ENCODE results near the gene GCLC.

GCLC gene

DNA sequence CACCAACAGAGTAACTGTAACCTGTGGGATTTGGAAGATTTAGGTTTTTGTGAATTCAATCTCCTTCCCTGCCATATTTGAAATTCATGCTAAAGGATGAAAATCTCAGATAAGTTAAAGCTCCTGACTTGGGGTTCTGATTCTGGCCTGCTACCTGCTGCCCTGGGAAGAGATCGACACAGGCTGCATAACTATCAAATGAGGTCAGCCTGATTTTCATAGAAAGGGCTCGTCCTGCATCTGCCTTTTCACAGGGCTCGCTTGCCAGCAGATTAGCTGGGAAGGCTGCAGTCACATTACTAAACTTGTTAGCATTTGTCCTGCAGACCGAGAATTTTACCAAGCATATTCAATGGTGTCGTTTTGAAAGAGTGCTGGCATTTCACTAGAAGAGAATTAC lies 14.6 kb downstream of the GCLC start:
- Histone ChIP-seq H3K4me3 (ENCODE audit: insufficient read depth in 1 of 2, low read depth in 1 of 2, low read length in 2 of 2) (no peak overlapping the region), H3K9ac (ENCODE audit: low read length) (peak overlapping the region; percentile 9), H2BK120ac (ENCODE audit: low read depth, low read length) (no peak overlapping the region), H2AFZ (ENCODE audit: low read depth, low read length) (no peak overlapping the region), H3K79me1 (replicated peaks; ENCODE audit: low read length, poor library complexity, severe bottlenecking) (peaks cover 29% of the 10 kb centered on the region), H3K4ac (ENCODE audit: low read depth in 1 of 2, low read length in 2 of 2) (no peak overlapping the region), H3K9me3 (ENCODE audit: control insufficient read depth, low read length) (no peaks in the 10 kb centered on the region), H2BK5ac (ENCODE audit: low read depth, low read length, poor library complexity, severe bottlenecking) (no peak overlapping the region), H3K23ac (ENCODE audit: low read length in 2 of 2) (no peak overlapping the region), H2BK15ac (ENCODE audit: low read depth, poor library complexity, severe bottlenecking) (no peak overlapping the region), H3K4me2 (ENCODE audit: low read length, poor library complexity, severe bottlenecking) (peak overlapping the region; percentile 23), H2AK5ac (ENCODE audit: low read length, severe bottlenecking) (peak overlapping the region; percentile 31), H3K18ac (ENCODE audit: low read depth in 1 of 2, low read length in 2 of 2) (peak overlapping the region in 1 of 2 experiments; percentile 38), H3K14ac (ENCODE audit: low read length in 2 of 2) (no peak overlapping the region), H3K27ac (ENCODE audit: low read length, poor library complexity, severe bottlenecking) (peak overlapping the region; percentile 9), H3K27me3 (ENCODE audit: control insufficient read depth in 1 of 2, insufficient read depth in 1 of 2, low read length in 2 of 2) (no peaks in the 10 kb centered on the region), H3K36me3 (ENCODE audit: control insufficient read depth in 1 of 2, insufficient read depth in 2 of 2, low read depth in 1 of 2, low read length in 2 of 2) (no peaks in the 10 kb centered on the region), H4K91ac (ENCODE audit: low read length) (no peak overlapping the region), H4K8ac (ENCODE audit: low read length) (no peak overlapping the region), H3K4me1 (ENCODE audit: control insufficient read depth, insufficient read depth, low read depth, low read length) (peaks cover 9% of the 10 kb centered on the region), H2BK12ac (ENCODE audit: low read length in 2 of 2) (no peak overlapping the region)
- 26% methylated on average over 5 of the region's 5 CpGs for WGBS
- DNase-seq = peak; percentile 29

DNA sequence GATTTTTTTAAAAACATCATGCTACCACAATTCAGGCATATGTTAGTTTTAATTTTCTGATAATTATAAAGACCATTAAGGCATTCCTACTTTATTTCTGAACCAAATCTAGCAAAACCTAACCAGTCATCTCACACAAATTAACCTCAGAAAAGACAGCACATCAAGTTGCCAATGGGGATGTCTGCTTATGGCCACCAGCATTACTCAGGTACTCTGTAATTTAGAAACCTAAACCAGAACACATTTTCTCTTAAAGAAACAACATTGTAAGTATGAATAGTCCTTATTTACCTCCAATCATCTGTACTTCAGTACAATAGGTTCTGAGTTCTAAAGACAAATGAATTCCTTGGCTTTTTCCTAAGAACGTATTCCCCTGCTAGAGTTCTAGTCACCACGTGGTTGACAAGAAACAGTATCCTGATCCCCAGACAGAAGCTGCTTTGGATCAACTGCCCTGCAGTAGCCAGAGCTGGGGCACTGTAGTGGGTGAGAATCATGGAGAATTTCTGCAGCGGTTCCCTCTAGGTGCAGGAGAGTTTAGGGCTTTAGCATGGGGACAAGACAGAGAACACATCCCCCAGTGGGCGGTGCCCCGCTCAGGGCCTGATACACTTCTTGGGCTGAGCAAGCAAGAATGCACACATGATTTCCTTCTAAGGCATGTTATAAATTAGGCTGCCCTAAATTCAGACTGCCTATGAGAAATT lies 15.4 kb downstream of the GCLC start:
- no peak overlapping the region for H2BK12ac ChIP-seq (ENCODE audit: low read length in 2 of 2)
- no peak overlapping the region for H2BK120ac ChIP-seq (ENCODE audit: low read depth, low read length)
- no peak overlapping the region for H3K4me3 ChIP-seq (ENCODE audit: insufficient read depth in 1 of 2, low read depth in 1 of 2, low read length in 2 of 2)
- peaks cover 28% of the 10 kb centered on the region for H3K79me1 ChIP-seq (replicated peaks; ENCODE audit: low read length, poor library complexity, severe bottlenecking)
- H3K23ac ChIP-seq (ENCODE audit: low read length in 2 of 2) = no peak overlapping the region
- H3K36me3 ChIP-seq (ENCODE audit: control insufficient read depth in 1 of 2, insufficient read depth in 2 of 2, low read depth in 1 of 2, low read length in 2 of 2) = no peaks in the 10 kb centered on the region
- no peak for DNase-seq
- no peak overlapping the region for H2AFZ ChIP-seq (ENCODE audit: low read depth, low read length)
- H3K27ac ChIP-seq (ENCODE audit: low read length, poor library complexity, severe bottlenecking) = peak overlapping the region; percentile 9
- H3K4me1 ChIP-seq (ENCODE audit: control insufficient read depth, insufficient read depth, low read depth, low read length) = peaks cover 9% of the 10 kb centered on the region
- 64% methylated on average over 5 of the region's 5 CpGs for WGBS
- no peak overlapping the region for H4K8ac ChIP-seq (ENCODE audit: low read length)
- no peaks in the 10 kb centered on the region for H3K27me3 ChIP-seq (ENCODE audit: control insufficient read depth in 1 of 2, insufficient read depth in 1 of 2, low read length in 2 of 2)
- no peak overlapping the region for H4K91ac ChIP-seq (ENCODE audit: low read length)
- H3K18ac ChIP-seq (ENCODE audit: low read depth in 1 of 2, low read length in 2 of 2) = peak overlapping the region in 1 of 2 experiments; percentile 16
- H3K9me3 ChIP-seq (ENCODE audit: control insufficient read depth, low read length) = no peaks in the 10 kb centered on the region
- no peak overlapping the region for H3K4ac ChIP-seq (ENCODE audit: low read depth in 1 of 2, low read length in 2 of 2)
- no peak overlapping the region for H3K4me2 ChIP-seq (ENCODE audit: low read length, poor library complexity, severe bottlenecking)
- H2BK5ac ChIP-seq (ENCODE audit: low read depth, low read length, poor library complexity, severe bottlenecking) = no peak overlapping the region
- no peak overlapping the region for H2BK15ac ChIP-seq (ENCODE audit: low read depth, poor library complexity, severe bottlenecking)
- H3K9ac ChIP-seq (ENCODE audit: low read length) = no peak overlapping the region
- H2AK5ac ChIP-seq (ENCODE audit: low read length, severe bottlenecking) = no peak overlapping the region
- H3K14ac ChIP-seq (ENCODE audit: low read length in 2 of 2) = no peak overlapping the region

DNA sequence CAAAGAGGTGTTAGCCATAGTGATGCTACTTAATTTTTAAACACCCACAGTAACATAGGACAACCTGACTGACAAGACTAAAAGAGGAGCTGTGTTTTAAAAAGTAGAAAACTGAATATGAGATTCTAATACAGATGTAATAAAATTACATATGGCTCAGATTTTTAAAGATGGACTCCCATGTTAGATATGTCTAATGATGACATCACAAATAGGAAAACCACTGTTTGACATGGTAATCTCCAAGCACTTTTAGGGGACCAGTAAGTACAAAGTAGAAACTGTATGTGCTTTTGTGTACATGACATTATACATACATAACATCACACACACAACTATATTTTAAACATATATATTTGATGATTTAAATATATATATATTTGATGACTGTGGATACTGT lies 16.8 kb downstream of the GCLC start:
- H2AK5ac ChIP-seq (ENCODE audit: low read length, severe bottlenecking) = no peak overlapping the region
- H3K36me3 ChIP-seq (ENCODE audit: control insufficient read depth in 1 of 2, insufficient read depth in 2 of 2, low read depth in 1 of 2, low read length in 2 of 2) = no peaks in the 10 kb centered on the region
- peaks cover 24% of the 10 kb centered on the region for H3K79me1 ChIP-seq (replicated peaks; ENCODE audit: low read length, poor library complexity, severe bottlenecking)
- H2BK5ac ChIP-seq (ENCODE audit: low read depth, low read length, poor library complexity, severe bottlenecking) = no peak overlapping the region
- H3K4me2 ChIP-seq (ENCODE audit: low read length, poor library complexity, severe bottlenecking) = no peak overlapping the region
- H3K4me3 ChIP-seq (ENCODE audit: insufficient read depth in 1 of 2, low read depth in 1 of 2, low read length in 2 of 2) = no peak overlapping the region
- no peaks in the 10 kb centered on the region for H3K9me3 ChIP-seq (ENCODE audit: control insufficient read depth, low read length)
- H3K27me3 ChIP-seq (ENCODE audit: control insufficient read depth in 1 of 2, insufficient read depth in 1 of 2, low read length in 2 of 2) = no peaks in the 10 kb centered on the region
- H3K14ac ChIP-seq (ENCODE audit: low read length in 2 of 2) = no peak overlapping the region
- no peak overlapping the region for H3K18ac ChIP-seq (ENCODE audit: low read depth in 1 of 2, low read length in 2 of 2)
- H3K9ac ChIP-seq (ENCODE audit: low read length) = no peak overlapping the region
- H3K27ac ChIP-seq (ENCODE audit: low read length, poor library complexity, severe bottlenecking) = no peak overlapping the region
- H2BK15ac ChIP-seq (ENCODE audit: low read depth, poor library complexity, severe bottlenecking) = no peak overlapping the region
- H3K4me1 ChIP-seq (ENCODE audit: control insufficient read depth, insufficient read depth, low read depth, low read length) = peaks cover 11% of the 10 kb centered on the region
- no peak for DNase-seq
- no peak overlapping the region for H2BK12ac ChIP-seq (ENCODE audit: low read length in 2 of 2)
- H3K4ac ChIP-seq (ENCODE audit: low read depth in 1 of 2, low read length in 2 of 2) = no peak overlapping the region
- H2AFZ ChIP-seq (ENCODE audit: low read depth, low read length) = no peak overlapping the region
- H4K8ac ChIP-seq (ENCODE audit: low read length) = no peak overlapping the region
- no peak overlapping the region for H3K23ac ChIP-seq (ENCODE audit: low read length in 2 of 2)
- no peak overlapping the region for H2BK120ac ChIP-seq (ENCODE audit: low read depth, low read length)
- H4K91ac ChIP-seq (ENCODE audit: low read length) = no peak overlapping the region

- Histone ChIP-seq H3K79me1 (replicated peaks; ENCODE audit: low read length, poor library complexity, severe bottlenecking) (peaks cover 22% of the 10 kb centered on the region), H3K9ac (ENCODE audit: low read length) (no peak overlapping the region), H2BK15ac (ENCODE audit: low read depth, poor library complexity, severe bottlenecking) (peak overlapping the region; percentile 26), H4K91ac (ENCODE audit: low read length) (no peak overlapping the region), H3K36me3 (ENCODE audit: control insufficient read depth in 1 of 2, insufficient read depth in 2 of 2, low read depth in 1 of 2, low read length in 2 of 2) (no peaks in the 10 kb centered on the region), H3K18ac (ENCODE audit: low read depth in 1 of 2, low read length in 2 of 2) (peak overlapping the region in 1 of 2 experiments; percentile 77), H2BK120ac (ENCODE audit: low read depth, low read length) (no peak overlapping the region), H3K23ac (ENCODE audit: low read length in 2 of 2) (peak overlapping the region in 1 of 2 experiments; percentile 72), H4K8ac (ENCODE audit: low read length) (no peak overlapping the region), H3K4me3 (ENCODE audit: insufficient read depth in 1 of 2, low read depth in 1 of 2, low read length in 2 of 2) (no peak overlapping the region), H3K14ac (ENCODE audit: low read length in 2 of 2) (peak overlapping the region in 1 of 2 experiments; percentile 70), H3K27ac (ENCODE audit: low read length, poor library complexity, severe bottlenecking) (no peak overlapping the region), H3K4ac (ENCODE audit: low read depth in 1 of 2, low read length in 2 of 2) (peak overlapping the region in 1 of 2 experiments; percentile 43), H2BK5ac (ENCODE audit: low read depth, low read length, poor library complexity, severe bottlenecking) (no peak overlapping the region), H2AFZ (ENCODE audit: low read depth, low read length) (no peak overlapping the region), H3K4me1 (ENCODE audit: control insufficient read depth, insufficient read depth, low read depth, low read length) (peaks cover 11% of the 10 kb centered on the region), H2BK12ac (ENCODE audit: low read length in 2 of 2) (peak overlapping the region in 1 of 2 experiments; percentile 31), H3K27me3 (ENCODE audit: control insufficient read depth in 1 of 2, insufficient read depth in 1 of 2, low read length in 2 of 2) (no peaks in the 10 kb centered on the region), H3K9me3 (ENCODE audit: control insufficient read depth, low read length) (no peaks in the 10 kb centered on the region), H3K4me2 (ENCODE audit: low read length, poor library complexity, severe bottlenecking) (no peak overlapping the region), H2AK5ac (ENCODE audit: low read length, severe bottlenecking) (peak overlapping the region; percentile 43)
- no peak for DNase-seq
- WGBS = 86% methylated on average over 4 of the region's 4 CpGs
Measured at GRCh38 chr6:53527249-53527765, 17.6 kb downstream of the GCLC start.

All from mesenchymal stem cell (in vitro differentiated cells and primary cell).